Inflammatory macrophage treated with lipopolysaccharide for 4 hours (primary cell): ENCODE measurements around the gene MLXIPL.
"Not testable (repeated sequence)": the region's sequence is repeated elsewhere in the genome, so short reads cannot be mapped to it uniquely, and the experiment has no call there.

Source experiments
- DNase-seq: peaks from one replicate; pipeline ENCODE4 v3.0.0-alpha.2; 2020

MLXIPL gene

GRCh38 chr7:73645643-73646174 lies 21.4 kb upstream of the MLXIPL start:
- peak; percentile 48 for DNase-seq

- DNase-seq, result no peak
Measured at GRCh38 chr7:73644688-73645286, 20.5 kb upstream of the MLXIPL start.

GRCh38 chr7:73642834-73643233 lies 18.5 kb upstream of the MLXIPL start:
- DNase-seq, result no peak

- DNase-seq, result peak; percentile 29
Measured at GRCh38 chr7:73638911-73639310, 14.6 kb upstream of the MLXIPL start.

GRCh38 chr7:73635428-73636200 lies 11.3 kb upstream of the MLXIPL start:
- DNase-seq, result no peak

- no peak for DNase-seq
Measured at GRCh38 chr7:73633844-73634243, 9.5 kb upstream of the MLXIPL start.

- no peak for DNase-seq
Measured at GRCh38 chr7:73633323-73633722, 9.0 kb upstream of the MLXIPL start.

GRCh38 chr7:73631558-73631957 lies 7.2 kb upstream of the MLXIPL start:
- no peak for DNase-seq

GRCh38 chr7:73628504-73628903 lies 4.2 kb upstream of the MLXIPL start:
- no peak for DNase-seq

- DNase-seq, result no peak
Measured at GRCh38 chr7:73626814-73627213, 2.5 kb upstream of the MLXIPL start.

- no peak for DNase-seq
Measured at GRCh38 chr7:73625276-73625675, 954 bp upstream of the MLXIPL start.

GRCh38 chr7:73624669-73625001 lies 313 bp upstream of the MLXIPL start:
- DNase-seq, result no peak

- DNase-seq, result no peak
Measured at GRCh38 chr7:73622909-73623797, 1.2 kb downstream of the MLXIPL start.

GRCh38 chr7:73622527-73622908 lies 1.8 kb downstream of the MLXIPL start:
- DNase-seq, result no peak

- DNase-seq, result no peak
Measured at GRCh38 chr7:73621168-73622063, 2.9 kb downstream of the MLXIPL start.

- DNase-seq, result not testable (repeated sequence)
Measured at GRCh38 chr7:73619394-73619793, 4.9 kb downstream of the MLXIPL start.

- DNase-seq, result no peak
Measured at GRCh38 chr7:73618538-73618937, 5.8 kb downstream of the MLXIPL start.

- not testable (repeated sequence) for DNase-seq
Measured at GRCh38 chr7:73617520-73617919, 6.8 kb downstream of the MLXIPL start.

GRCh38 chr7:73615886-73616285 lies 8.4 kb downstream of the MLXIPL start:
- DNase-seq, result no peak

- not testable (repeated sequence) for DNase-seq
Measured at GRCh38 chr7:73614937-73615336, 9.4 kb downstream of the MLXIPL start.

GRCh38 chr7:73613954-73614735 lies 10.2 kb downstream of the MLXIPL start:
- DNase-seq, result no peak
